KOPT-K1 (cell line): Measurements from ENCODE around the gene CRYBB3.
"Not testable (repeated sequence)": the region's sequence is repeated elsewhere in the genome, so short reads cannot be mapped to it uniquely, and the experiment has no call there.

Experiments
- H3K27ac ChIP-seq: fragments of 200-600 bp; sonication (generic); 2 replicates; pipeline ENCODE4 v1.5.1; 2016; ENCODE audit warnings: antibody characterized with exemption, mild to moderate bottlenecking, low read depth, low read length; ENCODE audit not compliant: poor library complexity, severe bottlenecking
- H3K36me3 ChIP-seq: fragments of 200-600 bp; sonication (generic); 2 replicates; pipeline ENCODE4 v1.5.1; 2017; ENCODE audit warnings: antibody characterized with exemption, mild to moderate bottlenecking, low read length, moderate library complexity; ENCODE audit not compliant: insufficient read depth
- H3K9me3 ChIP-seq: fragments of 200-600 bp; sonication (generic); 2 replicates; pipeline ENCODE4 v1.5.1; 2017; ENCODE audit warnings: antibody characterized with exemption, low read length, mild to moderate bottlenecking; ENCODE audit not compliant: insufficient read depth, poor library complexity, severe bottlenecking

Gene CRYBB3

GRCh38 chr22:25187469-25187868 is 12.2 kb upstream of the CRYBB3 start:
- no peak overlapping the region for H3K27ac ChIP-seq
- no peaks in the 10 kb centered on the region for H3K9me3 ChIP-seq
- H3K36me3 ChIP-seq = no peaks in the 10 kb centered on the region

GRCh38 chr22:25192406-25192805 is 7.3 kb upstream of the CRYBB3 start:
- H3K36me3 ChIP-seq = no peaks in the 10 kb centered on the region

GRCh38 chr22:25193130-25193529 is 6.5 kb upstream of the CRYBB3 start:
- H3K9me3 ChIP-seq = no peaks in the 10 kb centered on the region
- no peak overlapping the region for H3K27ac ChIP-seq
- H3K36me3 ChIP-seq = no peaks in the 10 kb centered on the region

More at GRCh38 chr22:25192406-25192805, 7.3 kb upstream of the CRYBB3 start:
- no peaks in the 10 kb centered on the region for H3K9me3 ChIP-seq
- H3K27ac ChIP-seq = no peak overlapping the region

- H3K27ac ChIP-seq = no peak overlapping the region
- H3K36me3 ChIP-seq = no peaks in the 10 kb centered on the region
- H3K9me3 ChIP-seq = no peaks in the 10 kb centered on the region
These were observed 6.1 kb upstream of the CRYBB3 start for GRCh38 chr22:25193548-25193947.

- Histone ChIP-seq H3K36me3 (no peaks in the 10 kb centered on the region), H3K9me3 (no peaks in the 10 kb centered on the region), H3K27ac (no peak overlapping the region)
These were observed 3.3 kb upstream of the CRYBB3 start for GRCh38 chr22:25196326-25196725.

GRCh38 chr22:25197340-25197739 is 2.3 kb upstream of the CRYBB3 start:
- Histone ChIP-seq H3K27ac (no peak overlapping the region), H3K9me3 (no peaks in the 10 kb centered on the region), H3K36me3 (no peaks in the 10 kb centered on the region)

GRCh38 chr22:25200967-25201366 is 1.3 kb downstream of the CRYBB3 start:
- Histone ChIP-seq H3K27ac (no peak overlapping the region), H3K9me3 (no peaks in the 10 kb centered on the region)

GRCh38 chr22:25201557-25202273 is 2.1 kb downstream of the CRYBB3 start:
- no peak overlapping the region for H3K27ac ChIP-seq
- no peaks in the 10 kb centered on the region for H3K9me3 ChIP-seq
- no peaks in the 10 kb centered on the region for H3K36me3 ChIP-seq

More at GRCh38 chr22:25200967-25201366, 1.3 kb downstream of the CRYBB3 start:
- no peaks in the 10 kb centered on the region for H3K36me3 ChIP-seq

- Histone ChIP-seq H3K9me3 (no peaks in the 10 kb centered on the region), H3K27ac (no peak overlapping the region), H3K36me3 (no peaks in the 10 kb centered on the region)
These were observed 2.7 kb downstream of the CRYBB3 start for GRCh38 chr22:25202290-25202921.

- H3K36me3 ChIP-seq = no peaks in the 10 kb centered on the region
- H3K9me3 ChIP-seq = no peaks in the 10 kb centered on the region
- no peak overlapping the region for H3K27ac ChIP-seq
These were observed 3.4 kb downstream of the CRYBB3 start for GRCh38 chr22:25203082-25203481.

GRCh38 chr22:25204547-25204946 is 4.9 kb downstream of the CRYBB3 start:
- not testable (repeated sequence) for H3K9me3 ChIP-seq, H3K36me3 ChIP-seq, H3K27ac ChIP-seq

- Histone ChIP-seq H3K27ac (no peak overlapping the region), H3K36me3 (no peaks in the 10 kb centered on the region), H3K9me3 (no peaks in the 10 kb centered on the region)
These were observed 6.2 kb downstream of the CRYBB3 start for GRCh38 chr22:25205847-25206246.

- H3K9me3 ChIP-seq = no peaks in the 10 kb centered on the region
- H3K36me3 ChIP-seq = no peaks in the 10 kb centered on the region
- H3K27ac ChIP-seq = no peak overlapping the region
These were observed 7.3 kb downstream of the CRYBB3 start for GRCh38 chr22:25206998-25207397.

GRCh38 chr22:25207553-25208157 is 8.0 kb downstream of the CRYBB3 start:
- Histone ChIP-seq H3K36me3 (no peaks in the 10 kb centered on the region), H3K27ac (no peak overlapping the region), H3K9me3 (no peaks in the 10 kb centered on the region)

- H3K36me3 ChIP-seq = no peaks in the 10 kb centered on the region
These were observed 8.7 kb downstream of the CRYBB3 start for GRCh38 chr22:25208328-25208727.

More at GRCh38 chr22:25208328-25208727, 8.7 kb downstream of the CRYBB3 start:
- Histone ChIP-seq H3K27ac (no peak overlapping the region), H3K9me3 (no peaks in the 10 kb centered on the region)
